ENCODE data around the gene SFRP5.

SFRP5 gene

DNA sequence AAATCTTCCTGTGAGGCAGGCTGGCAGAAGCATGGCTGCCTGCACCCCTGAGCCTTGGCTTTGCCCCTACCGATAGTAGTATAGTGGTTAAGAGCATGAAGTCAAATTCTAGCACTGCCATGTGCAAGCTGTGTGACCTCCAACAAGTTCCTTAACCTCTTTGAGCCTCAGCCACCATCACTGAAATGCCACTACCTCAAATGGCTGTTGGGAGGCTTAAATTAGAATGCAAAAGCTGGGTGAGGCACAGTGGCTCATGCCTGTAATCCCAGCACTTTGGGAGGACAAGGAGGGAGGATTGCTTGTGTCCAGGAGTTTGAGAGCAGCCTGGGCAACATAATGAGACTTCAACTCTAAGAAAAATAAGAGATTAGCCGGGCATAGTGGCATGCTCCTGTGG lies 8.4 kb downstream of the SFRP5 start:
- TF ChIP-seq, protein P1, sequence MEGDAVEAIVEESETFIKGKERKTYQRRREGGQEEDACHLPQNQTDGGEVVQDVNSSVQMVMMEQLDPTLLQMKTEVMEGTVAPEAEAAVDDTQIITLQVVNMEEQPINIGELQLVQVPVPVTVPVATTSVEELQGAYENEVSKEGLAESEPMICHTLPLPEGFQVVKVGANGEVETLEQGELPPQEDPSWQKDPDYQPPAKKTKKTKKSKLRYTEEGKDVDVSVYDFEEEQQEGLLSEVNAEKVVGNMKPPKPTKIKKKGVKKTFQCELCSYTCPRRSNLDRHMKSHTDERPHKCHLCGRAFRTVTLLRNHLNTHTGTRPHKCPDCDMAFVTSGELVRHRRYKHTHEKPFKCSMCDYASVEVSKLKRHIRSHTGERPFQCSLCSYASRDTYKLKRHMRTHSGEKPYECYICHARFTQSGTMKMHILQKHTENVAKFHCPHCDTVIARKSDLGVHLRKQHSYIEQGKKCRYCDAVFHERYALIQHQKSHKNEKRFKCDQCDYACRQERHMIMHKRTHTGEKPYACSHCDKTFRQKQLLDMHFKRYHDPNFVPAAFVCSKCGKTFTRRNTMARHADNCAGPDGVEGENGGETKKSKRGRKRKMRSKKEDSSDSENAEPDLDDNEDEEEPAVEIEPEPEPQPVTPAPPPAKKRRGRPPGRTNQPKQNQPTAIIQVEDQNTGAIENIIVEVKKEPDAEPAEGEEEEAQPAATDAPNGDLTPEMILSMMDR (conservative IDR thresholded peaks at IDR 0.05): no peak
- no peak overlapping the region for H3K27ac ChIP-seq

DNA sequence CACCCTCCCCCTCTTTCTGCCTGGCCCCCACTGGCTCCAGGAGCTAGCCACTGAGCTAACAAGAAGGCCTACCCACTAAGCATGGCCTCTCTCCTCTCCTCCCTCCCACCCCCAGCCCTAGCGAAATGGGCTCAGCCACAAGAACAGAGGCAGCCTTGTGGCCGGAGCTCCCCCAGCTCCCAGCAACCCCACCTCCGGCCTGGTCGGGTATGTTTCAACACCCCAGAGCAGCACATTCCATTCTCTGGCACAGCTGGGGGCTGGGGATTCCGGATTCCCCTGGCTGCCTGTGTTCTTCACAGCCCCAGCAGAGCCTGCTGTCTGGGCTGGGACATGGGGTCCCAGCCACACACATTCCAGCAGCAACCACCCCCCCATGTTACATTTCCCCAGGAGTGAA lies 9.0 kb downstream of the SFRP5 start:
- no peak overlapping the region for H3K27ac ChIP-seq
- TF ChIP-seq, protein P1 (conservative IDR thresholded peaks at IDR 0.05): no peak

DNA sequence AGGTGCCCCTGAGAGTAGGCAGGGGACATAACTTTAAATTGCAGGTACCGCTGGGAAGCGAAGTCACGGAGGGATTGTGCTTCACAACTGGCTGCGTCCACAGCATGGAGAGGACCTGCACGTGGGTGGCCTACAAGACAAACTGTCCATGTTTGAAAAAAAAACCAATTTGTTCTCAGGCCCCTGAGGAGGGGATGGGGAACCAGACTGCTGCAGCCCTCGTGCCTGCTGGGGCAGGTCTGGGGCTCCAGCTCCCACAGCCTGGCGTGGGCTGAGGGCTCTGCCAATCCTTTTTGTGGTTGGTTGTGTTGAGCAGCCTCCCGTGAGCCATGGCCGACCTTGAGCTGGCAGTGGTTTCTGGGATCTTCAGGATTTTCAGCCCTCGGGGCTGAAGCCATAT lies 9.7 kb downstream of the SFRP5 start:
- H3K27ac ChIP-seq: no peak overlapping the region
- TF ChIP-seq, protein P1 (conservative IDR thresholded peaks at IDR 0.05): no peak

DNA sequence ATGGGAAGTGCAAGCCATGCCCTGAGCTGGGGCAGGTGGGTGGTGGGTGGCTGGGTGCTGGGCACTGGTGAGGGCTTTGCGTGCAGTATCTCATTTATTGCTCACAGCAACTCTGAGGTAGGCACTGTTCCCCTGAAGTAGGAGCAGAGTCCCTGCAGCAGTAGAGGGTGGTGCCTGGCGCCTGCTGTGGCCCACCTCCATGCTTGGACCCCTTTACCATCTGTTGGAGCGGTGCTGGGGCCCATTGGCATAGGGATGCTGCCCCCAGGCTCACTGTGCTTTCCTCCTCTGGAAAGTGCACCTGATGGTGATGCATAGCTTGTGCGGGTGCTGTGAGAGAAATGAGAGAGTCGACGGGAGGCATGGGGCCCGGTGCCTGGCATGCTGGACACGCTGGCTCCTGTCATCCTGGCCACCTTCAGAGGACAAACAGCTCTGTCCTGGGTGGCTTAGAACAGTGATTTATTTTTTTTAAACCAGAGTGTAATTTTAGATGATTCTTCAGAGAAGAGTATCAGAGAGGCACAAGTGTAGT lies 10.4 kb downstream of the SFRP5 start:
- H3K27ac ChIP-seq: no peak overlapping the region
- TF ChIP-seq, protein P1 (conservative IDR thresholded peaks at IDR 0.05): no peak

DNA sequence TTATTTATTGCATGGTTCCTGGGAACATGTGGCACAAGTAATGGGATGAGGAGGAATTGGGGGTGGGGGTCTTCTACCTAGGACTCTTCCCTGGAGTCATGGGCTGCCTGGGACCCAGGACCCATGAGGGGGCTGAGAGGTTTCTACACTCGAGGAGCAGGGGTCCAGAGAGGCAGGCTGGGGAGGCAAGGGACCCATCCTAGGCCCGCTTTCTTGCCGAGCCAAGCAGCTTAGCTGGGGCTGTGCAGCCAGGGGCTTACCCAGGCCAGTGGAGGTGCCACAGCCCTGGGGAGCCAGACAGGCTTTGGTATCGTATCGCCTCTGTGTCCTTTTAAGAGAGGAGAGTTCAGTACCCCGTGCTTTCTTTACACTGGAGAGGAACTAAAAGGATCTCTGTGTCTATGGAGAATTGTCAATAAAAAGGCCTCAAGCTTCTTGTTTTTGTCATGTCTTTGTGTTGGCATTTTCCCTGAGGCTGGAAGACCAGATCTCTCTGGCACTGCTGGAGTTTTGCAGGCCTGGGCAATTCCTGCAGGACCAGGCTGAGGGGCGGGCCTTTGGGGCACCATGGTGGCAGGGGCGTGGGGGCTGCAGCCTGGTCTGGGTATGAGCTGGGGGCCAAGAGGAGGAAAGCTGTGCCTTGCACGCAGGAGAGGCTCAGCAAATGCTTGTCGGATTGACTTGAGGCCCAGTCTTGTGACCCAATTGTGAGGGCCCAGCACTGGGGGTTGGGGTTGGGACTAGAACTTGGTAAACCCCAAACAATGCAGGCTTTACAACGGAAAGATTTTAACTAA lies 11.1 kb downstream of the SFRP5 start:
- TF ChIP-seq, protein P1 (conservative IDR thresholded peaks at IDR 0.05): no peak
- H3K27ac ChIP-seq: no peak overlapping the region

DNA sequence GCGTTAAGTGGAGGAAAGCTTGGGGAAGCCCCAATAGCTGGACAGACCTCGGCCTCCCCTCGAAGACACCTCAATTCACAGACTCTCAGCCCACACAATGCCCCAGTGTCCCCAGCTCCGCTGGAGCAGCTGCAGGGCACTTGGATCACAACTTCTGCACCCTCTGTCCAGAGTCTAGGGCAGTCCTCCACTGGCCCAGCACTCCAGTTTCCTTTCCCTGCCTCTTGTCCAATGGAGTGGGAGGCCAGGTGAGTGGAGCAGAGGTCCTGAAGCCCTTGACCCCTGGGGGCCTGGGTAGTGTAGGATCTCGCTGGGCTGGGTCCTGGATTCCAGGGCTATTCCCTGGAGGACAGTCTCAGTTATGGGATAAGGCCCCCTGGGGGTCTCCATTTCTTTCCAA lies 11.9 kb downstream of the SFRP5 start:
- no peak overlapping the region for H3K27ac ChIP-seq
- TF ChIP-seq, protein P1 (conservative IDR thresholded peaks at IDR 0.05): no peak

DNA sequence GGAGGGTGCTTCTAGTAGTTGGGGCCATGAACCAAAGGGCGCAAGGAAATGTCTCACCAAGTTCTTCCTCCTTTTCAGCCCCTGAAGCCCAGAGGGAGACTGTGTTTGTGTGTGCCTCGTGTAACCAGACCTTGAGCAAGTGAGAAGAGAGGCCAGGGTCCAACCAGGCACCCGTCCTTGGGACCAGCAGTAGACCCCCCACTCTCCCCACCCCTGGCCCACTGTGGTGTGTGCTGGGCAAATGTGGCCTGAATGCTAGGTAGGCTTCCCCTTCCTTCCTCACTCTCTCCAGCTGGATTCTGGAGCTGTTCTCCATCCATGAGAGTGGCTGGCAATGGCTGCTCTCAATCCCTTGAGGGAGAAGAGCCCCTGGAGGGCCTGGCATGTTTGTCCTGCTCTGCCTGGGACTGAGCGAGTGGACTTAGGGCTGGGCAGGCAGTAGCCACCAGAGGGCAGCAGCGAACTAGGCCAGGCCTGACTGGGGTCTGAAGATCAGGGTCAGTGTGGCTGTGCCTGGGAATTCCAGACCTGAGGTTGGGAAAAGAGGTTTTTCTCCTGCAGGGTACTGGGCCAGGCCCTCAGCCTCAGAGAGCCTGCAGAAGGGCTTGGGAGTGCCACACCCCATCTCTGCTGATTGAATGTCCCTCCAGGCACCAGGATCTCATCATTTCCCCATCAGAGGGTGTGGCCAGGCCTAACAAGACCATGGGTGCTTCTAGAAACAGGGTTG lies 12.5 kb downstream of the SFRP5 start:
- TF ChIP-seq, protein P1 (conservative IDR thresholded peaks at IDR 0.05): peak; percentile 96
- H3K27ac ChIP-seq: no peak overlapping the region

All from VCaP (cell line).